Testis (tissue), 2 donors: Measurements from ENCODE around the gene UNC13C.

Source experiments
- CTCF ChIP-seq, 3 experiments: fragments of 450-650 bp in 2 of 3; fragments of 200-600 bp in 1 of 3; sonication (generic) in 1 of 3; IDR thresholded peaks; one replicate each; pipeline ENCODE4 v1.5.1; 2016 to 2019; ENCODE audit warnings: antibody characterized with exemption in 3 of 3, mild to moderate bottlenecking in 2 of 3, moderate library complexity in 1 of 3
- POLR2A ChIP-seq: fragments of 450-650 bp; IDR thresholded peaks from one replicate; pipeline ENCODE4 v1.6.1; 2017; ENCODE audit warnings: antibody characterized with exemption, mild to moderate bottlenecking, moderate library complexity

GRCh38 chr15:54083501-54083900 is 105.3 kb downstream of the UNC13C start:
- no peak for TF ChIP-seq CTCF (IDR thresholded peaks at IDR 0.05)
- no peak for TF ChIP-seq POLR2A
